HG03457 (cell line): Measurements from ENCODE around the gene COA3.

Experiments
- ATAC-seq: cut with Tn5 transposase; IDR thresholded peaks from one replicate; pipeline ENCODE4 v1.9.1; 2021; ENCODE audit warnings: moderate number of reproducible peaks; ENCODE audit not compliant: unreplicated experiment

Gene COA3

DNA sequence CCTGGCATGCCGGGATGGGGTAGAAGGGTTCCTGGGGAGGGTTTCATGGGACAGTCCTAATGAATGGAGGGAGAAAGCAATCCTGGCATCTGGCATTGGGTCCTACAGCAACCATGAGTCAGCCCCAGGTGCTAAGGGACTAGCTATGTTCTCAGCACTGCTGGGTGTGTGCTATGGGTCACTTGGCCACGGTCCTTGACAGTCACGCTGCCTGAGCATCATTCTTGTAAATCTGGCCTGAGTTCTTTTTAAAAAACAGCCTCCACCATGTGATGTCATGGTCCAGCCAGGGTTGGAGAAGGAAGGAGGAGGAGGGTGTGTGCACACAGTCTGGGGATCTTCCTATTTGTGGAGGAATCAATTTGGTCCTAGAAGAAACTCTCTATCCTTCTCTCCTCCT is 43.7 kb downstream of the COA3 start:
- no peak for ATAC-seq

DNA sequence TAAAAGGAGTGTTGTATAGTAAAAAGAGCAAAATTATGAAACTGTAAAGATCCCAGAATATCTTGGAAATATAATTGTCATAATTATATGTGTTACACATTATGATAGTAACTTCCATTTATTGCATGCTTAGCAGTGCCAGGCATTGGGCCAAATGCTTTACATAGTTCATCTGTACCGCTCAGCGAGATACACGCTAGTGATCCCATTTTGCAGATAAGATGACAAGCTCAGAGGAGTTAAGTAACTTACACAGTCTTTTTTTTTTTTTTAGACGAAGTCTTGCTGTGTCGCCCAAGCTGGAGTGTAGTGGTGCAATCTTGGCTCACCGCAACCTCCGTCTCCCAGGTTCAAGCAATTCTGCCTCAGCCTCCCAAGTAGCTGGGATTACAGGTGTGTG is 46.9 kb downstream of the COA3 start:
- no peak for ATAC-seq

DNA sequence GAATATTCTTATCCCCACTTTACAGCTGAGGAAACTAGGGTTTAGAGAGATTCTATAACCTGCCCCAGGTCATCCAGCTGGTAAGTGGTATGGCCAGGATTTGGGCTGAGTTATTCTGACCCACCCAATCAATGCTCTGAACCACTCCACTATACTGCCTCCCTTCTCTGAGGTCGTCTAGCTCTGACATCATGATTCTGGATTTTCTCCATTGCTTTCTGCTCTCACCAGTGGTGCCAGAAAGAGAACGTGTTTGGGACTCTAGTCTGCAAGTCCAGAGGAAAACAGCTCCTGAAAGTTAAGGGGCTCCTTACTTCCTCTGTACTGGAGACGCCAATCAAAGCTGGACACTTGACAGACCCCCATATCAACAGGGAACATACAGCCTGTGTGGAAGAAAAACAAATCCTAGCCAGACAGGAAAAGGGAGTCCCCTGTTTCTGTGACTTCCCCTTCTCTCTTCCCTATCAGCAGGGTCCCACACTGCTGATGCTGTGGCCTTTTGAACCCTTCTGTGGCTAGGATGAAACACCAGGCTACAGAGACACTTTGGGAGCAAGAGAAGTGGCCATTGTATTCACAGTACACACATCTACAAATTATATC is 47.7 kb downstream of the COA3 start:
- no peak for ATAC-seq

DNA sequence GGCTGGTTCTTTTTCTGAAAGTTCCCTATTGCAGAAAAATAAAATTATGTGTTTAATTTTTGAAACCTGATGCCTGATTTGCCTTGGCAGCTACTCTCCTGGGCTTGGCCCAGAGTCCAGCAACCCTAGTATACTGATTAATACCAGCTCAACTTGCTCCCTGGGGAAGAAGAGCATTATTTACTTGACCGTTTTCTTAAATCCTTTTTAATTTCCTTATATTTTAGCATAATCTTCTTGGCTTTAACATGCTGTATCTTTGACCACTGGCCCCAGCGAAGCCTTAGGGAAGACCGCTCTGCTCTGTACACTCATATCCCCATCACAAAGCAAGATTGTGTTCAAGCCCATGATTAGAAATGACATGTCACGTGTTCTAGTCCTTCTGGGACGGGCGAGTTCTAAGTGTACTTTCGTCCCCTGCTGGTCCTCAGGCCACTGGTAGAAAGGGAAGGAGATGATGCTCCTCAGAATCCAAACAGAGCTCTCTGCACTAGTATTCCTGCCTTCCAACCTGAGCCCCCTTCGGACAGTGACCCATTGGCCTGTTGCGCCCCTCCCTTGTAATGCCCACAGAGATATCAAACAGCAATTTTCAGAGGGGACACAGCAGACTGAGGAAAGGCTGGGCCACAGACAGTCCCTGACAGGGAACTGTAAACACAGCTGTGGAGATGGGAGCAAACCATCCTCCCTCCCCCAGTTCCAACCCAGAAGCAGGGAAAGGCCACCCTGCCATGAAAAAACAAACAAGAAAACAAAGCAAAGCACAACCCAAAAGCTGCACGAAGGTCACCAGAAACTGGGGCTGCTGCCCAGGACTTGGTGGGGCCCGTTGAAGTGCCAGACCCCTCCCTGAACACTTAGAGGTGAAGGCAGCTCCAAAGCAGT is 49.4 kb downstream of the COA3 start:
- ATAC-seq, result no peak

DNA sequence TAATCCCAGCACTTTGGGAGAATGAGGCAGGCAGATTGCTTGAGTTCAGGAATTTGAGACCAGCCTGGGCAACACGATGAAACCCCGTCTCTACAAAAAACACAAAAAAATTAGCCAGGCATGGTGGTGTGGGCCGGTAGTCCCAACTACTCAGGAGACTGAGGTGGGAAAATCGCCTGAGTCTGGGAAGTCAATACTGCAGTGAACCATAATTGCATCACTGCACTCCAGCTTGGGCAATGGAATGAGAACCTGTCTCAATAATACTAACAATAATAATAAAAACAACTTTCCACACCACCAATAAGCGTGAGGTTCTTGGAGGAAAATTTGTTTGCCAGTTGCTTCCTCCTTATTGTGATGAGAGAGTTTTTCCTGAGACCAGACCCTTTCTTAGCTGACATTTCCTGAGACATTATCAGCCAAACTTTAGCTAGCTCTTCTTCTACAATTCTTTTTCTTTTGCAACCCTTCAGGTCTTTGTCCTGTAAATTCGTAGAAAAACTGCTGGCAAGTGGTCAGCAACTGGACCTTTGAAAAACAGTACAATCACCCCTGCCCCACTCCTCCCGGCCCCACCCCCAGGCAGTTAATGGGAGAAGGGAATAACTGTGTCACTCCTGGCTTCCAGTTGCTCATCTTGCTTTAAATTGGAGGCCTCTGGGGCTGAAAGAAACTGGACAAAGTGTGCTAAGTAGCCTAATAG is 50.1 kb downstream of the COA3 start:
- ATAC-seq, result no peak
